Measurements from ENCODE around the gene NOL9.

NOL9 gene

GRCh38 chr1:6580119-6580592 lies 25.8 kb upstream of the NOL9 start:
- Histone ChIP-seq H3K36me3 (ENCODE audit: control insufficient read depth in 2 of 2, insufficient read depth in 2 of 2, low read length in 2 of 2) (peaks cover 4 to 6% of the 10 kb centered on the region in 2 donors), H3K27ac (ENCODE audit: low read length) (peak overlapping the region; percentile 94), H3K9me3 (ENCODE audit: control insufficient read depth in 2 of 2, low read length in 2 of 2) (no peaks in the 10 kb centered on the region), H3K4me3 (ENCODE audit: low read length in 2 of 2) (peak overlapping the region; percentile 78 to 84), H3K27me3 (ENCODE audit: control insufficient read depth in 1 of 2, insufficient read depth in 2 of 2, low read length in 2 of 2) (no peaks in the 10 kb centered on the region), H3K4me1 (ENCODE audit: control insufficient read depth, insufficient read depth, low read length) (peaks cover 25% of the 10 kb centered on the region), H3K9ac (ENCODE audit: low read length in 2 of 2) (peak overlapping the region; percentile 83 to 92)

- no peaks in the 10 kb centered on the region for H3K27me3 ChIP-seq (ENCODE audit: control insufficient read depth in 1 of 2, insufficient read depth in 2 of 2, low read length in 2 of 2)
- H3K36me3 ChIP-seq (ENCODE audit: control insufficient read depth in 2 of 2, insufficient read depth in 2 of 2, low read length in 2 of 2), result peaks cover 4 to 6% of the 10 kb centered on the region in 2 donors
- peak within 1 kb of the TSS; percentile 84 for H3K4me3 ChIP-seq (ENCODE audit: low read length in 2 of 2)
- peak within 1 kb of the TSS; percentile 94 for H3K27ac ChIP-seq (ENCODE audit: low read length)
- peaks cover 25% of the 10 kb centered on the region for H3K4me1 ChIP-seq (ENCODE audit: control insufficient read depth, insufficient read depth, low read length)
- no peaks in the 10 kb centered on the region for H3K9me3 ChIP-seq (ENCODE audit: control insufficient read depth in 2 of 2, low read length in 2 of 2)
- H3K9ac ChIP-seq (ENCODE audit: low read length in 2 of 2), result peak within 1 kb of the TSS; percentile 87 to 92
Measured at GRCh38 chr1:6579374-6580118, 25.2 kb upstream of the NOL9 start, which contains the start of gene ZBTB48. Gene ZBTB48 (plus strand): TSS chr1:6579994. CDS start chr1:6580610, 616 bp downstream.

GRCh38 chr1:6578624-6579373 lies 24.5 kb upstream of the NOL9 start:
- Histone ChIP-seq H3K9me3 (ENCODE audit: control insufficient read depth in 2 of 2, low read length in 2 of 2) (no peaks in the 10 kb centered on the region), H3K9ac (ENCODE audit: low read length in 2 of 2) (peak overlapping the region; percentile 87 to 92), H3K27ac (ENCODE audit: low read length) (peak overlapping the region; percentile 94), H3K27me3 (ENCODE audit: control insufficient read depth in 1 of 2, insufficient read depth in 2 of 2, low read length in 2 of 2) (no peaks in the 10 kb centered on the region), H3K36me3 (ENCODE audit: control insufficient read depth in 2 of 2, insufficient read depth in 2 of 2, low read length in 2 of 2) (peaks cover 4 to 6% of the 10 kb centered on the region in 2 donors), H3K4me1 (ENCODE audit: control insufficient read depth, insufficient read depth, low read length) (peaks cover 25% of the 10 kb centered on the region), H3K4me3 (ENCODE audit: low read length in 2 of 2) (peak overlapping the region; percentile 84)

GRCh38 chr1:6577831-6578525 lies 23.7 kb upstream of the NOL9 start:
- no peaks in the 10 kb centered on the region for H3K9me3 ChIP-seq (ENCODE audit: control insufficient read depth in 2 of 2, low read length in 2 of 2)
- no peak overlapping the region for H3K9ac ChIP-seq (ENCODE audit: low read length in 2 of 2)
- H3K27me3 ChIP-seq (ENCODE audit: control insufficient read depth in 1 of 2, insufficient read depth in 2 of 2, low read length in 2 of 2), result no peaks in the 10 kb centered on the region
- H3K4me3 ChIP-seq (ENCODE audit: low read length in 2 of 2), result no peak overlapping the region
- H3K36me3 ChIP-seq (ENCODE audit: control insufficient read depth in 2 of 2, insufficient read depth in 2 of 2, low read length in 2 of 2), result peaks cover 4 to 6% of the 10 kb centered on the region in 2 donors
- peaks cover 25% of the 10 kb centered on the region for H3K4me1 ChIP-seq (ENCODE audit: control insufficient read depth, insufficient read depth, low read length)
- no peak overlapping the region for H3K27ac ChIP-seq (ENCODE audit: low read length)

- Histone ChIP-seq H3K27ac (ENCODE audit: low read length) (no peak overlapping the region), H3K27me3 (ENCODE audit: control insufficient read depth in 1 of 2, insufficient read depth in 2 of 2, low read length in 2 of 2) (no peaks in the 10 kb centered on the region), H3K36me3 (ENCODE audit: control insufficient read depth in 2 of 2, insufficient read depth in 2 of 2, low read length in 2 of 2) (no peaks in the 10 kb centered on the region), H3K9ac (ENCODE audit: low read length in 2 of 2) (no peak overlapping the region), H3K4me3 (ENCODE audit: low read length in 2 of 2) (no peak overlapping the region), H3K4me1 (ENCODE audit: control insufficient read depth, insufficient read depth, low read length) (peaks cover 8% of the 10 kb centered on the region), H3K9me3 (ENCODE audit: control insufficient read depth in 2 of 2, low read length in 2 of 2) (no peaks in the 10 kb centered on the region)
Measured at GRCh38 chr1:6574818-6575217, 20.5 kb upstream of the NOL9 start.

- Histone ChIP-seq H3K4me1 (ENCODE audit: control insufficient read depth, insufficient read depth, low read length) (peaks cover 4% of the 10 kb centered on the region), H3K9ac (ENCODE audit: low read length in 2 of 2) (no peak overlapping the region), H3K4me3 (ENCODE audit: low read length in 2 of 2) (no peak overlapping the region), H3K9me3 (ENCODE audit: control insufficient read depth in 2 of 2, low read length in 2 of 2) (no peaks in the 10 kb centered on the region), H3K27ac (ENCODE audit: low read length) (no peak overlapping the region), H3K27me3 (ENCODE audit: control insufficient read depth in 1 of 2, insufficient read depth in 2 of 2, low read length in 2 of 2) (no peaks in the 10 kb centered on the region), H3K36me3 (ENCODE audit: control insufficient read depth in 2 of 2, insufficient read depth in 2 of 2, low read length in 2 of 2) (no peaks in the 10 kb centered on the region)
Measured at GRCh38 chr1:6574025-6574620, 19.8 kb upstream of the NOL9 start.

- H3K27ac ChIP-seq (ENCODE audit: low read length), result no peak overlapping the region
- no peaks in the 10 kb centered on the region for H3K27me3 ChIP-seq (ENCODE audit: control insufficient read depth in 1 of 2, insufficient read depth in 2 of 2, low read length in 2 of 2)
- H3K9me3 ChIP-seq (ENCODE audit: control insufficient read depth in 2 of 2, low read length in 2 of 2), result no peaks in the 10 kb centered on the region
- no peak overlapping the region for H3K9ac ChIP-seq (ENCODE audit: low read length in 2 of 2)
- no peak overlapping the region for H3K4me3 ChIP-seq (ENCODE audit: low read length in 2 of 2)
- H3K4me1 ChIP-seq (ENCODE audit: control insufficient read depth, insufficient read depth, low read length), result no peaks in the 10 kb centered on the region
- no peaks in the 10 kb centered on the region for H3K36me3 ChIP-seq (ENCODE audit: control insufficient read depth in 2 of 2, insufficient read depth in 2 of 2, low read length in 2 of 2)
Measured at GRCh38 chr1:6572653-6573383, 18.5 kb upstream of the NOL9 start.

GRCh38 chr1:6570987-6571386 lies 16.7 kb upstream of the NOL9 start:
- Histone ChIP-seq H3K36me3 (ENCODE audit: control insufficient read depth in 2 of 2, insufficient read depth in 2 of 2, low read length in 2 of 2) (no peaks in the 10 kb centered on the region), H3K9ac (ENCODE audit: low read length in 2 of 2) (no peak overlapping the region), H3K27me3 (ENCODE audit: control insufficient read depth in 1 of 2, insufficient read depth in 2 of 2, low read length in 2 of 2) (no peaks in the 10 kb centered on the region), H3K4me3 (ENCODE audit: low read length in 2 of 2) (no peak overlapping the region), H3K4me1 (ENCODE audit: control insufficient read depth, insufficient read depth, low read length) (no peaks in the 10 kb centered on the region), H3K27ac (ENCODE audit: low read length) (no peak overlapping the region), H3K9me3 (ENCODE audit: control insufficient read depth in 2 of 2, low read length in 2 of 2) (no peaks in the 10 kb centered on the region)

GRCh38 chr1:6570100-6570499 lies 15.8 kb upstream of the NOL9 start:
- no peak overlapping the region for H3K9ac ChIP-seq (ENCODE audit: low read length in 2 of 2)
- no peaks in the 10 kb centered on the region for H3K36me3 ChIP-seq (ENCODE audit: control insufficient read depth in 2 of 2, insufficient read depth in 2 of 2, low read length in 2 of 2)
- no peak overlapping the region for H3K27ac ChIP-seq (ENCODE audit: low read length)
- H3K4me3 ChIP-seq (ENCODE audit: low read length in 2 of 2), result no peak overlapping the region
- H3K4me1 ChIP-seq (ENCODE audit: control insufficient read depth, insufficient read depth, low read length), result no peaks in the 10 kb centered on the region
- H3K9me3 ChIP-seq (ENCODE audit: control insufficient read depth in 2 of 2, low read length in 2 of 2), result no peaks in the 10 kb centered on the region
- H3K27me3 ChIP-seq (ENCODE audit: control insufficient read depth in 1 of 2, insufficient read depth in 2 of 2, low read length in 2 of 2), result no peaks in the 10 kb centered on the region

- Histone ChIP-seq H3K27ac (ENCODE audit: low read length) (no peak overlapping the region), H3K4me3 (ENCODE audit: low read length in 2 of 2) (no peak overlapping the region), H3K4me1 (ENCODE audit: control insufficient read depth, insufficient read depth, low read length) (no peaks in the 10 kb centered on the region), H3K36me3 (ENCODE audit: control insufficient read depth in 2 of 2, insufficient read depth in 2 of 2, low read length in 2 of 2) (no peaks in the 10 kb centered on the region), H3K9me3 (ENCODE audit: control insufficient read depth in 2 of 2, low read length in 2 of 2) (no peaks in the 10 kb centered on the region), H3K27me3 (ENCODE audit: control insufficient read depth in 1 of 2, insufficient read depth in 2 of 2, low read length in 2 of 2) (no peaks in the 10 kb centered on the region), H3K9ac (ENCODE audit: low read length in 2 of 2) (no peak overlapping the region)
Measured at GRCh38 chr1:6569033-6569432, 14.7 kb upstream of the NOL9 start.
